H4 (cell line): Measurements from ENCODE around the gene CAPRIN2. TPM values are rescaled to one million over a fixed set of nuclear protein-coding genes. Genes with fewer than 3 reads are reported as not detected.
A peak's percentile ranks its signal among the peaks of the same experiment; 100 is the strongest.

Source experiments
- DNase-seq: peaks from one replicate; pipeline ENCODE4 v3.0.0-alpha.2; 2015; ENCODE audit warnings: low spot score
- total RNA-seq: library from RNA; depleted of rRNA; stranded (reverse); fragments of >200 nt; shearing (Covaris generic); gene quantifications from 2 replicates; pipeline ENCODE4 v1.2.3, GENCODE V29; 2014

Gene CAPRIN2
- total RNA-seq, 1 experiment from 2014 or later = 7.1 TPM

- DNase-seq = no peak
Measured at GRCh38 chr12:30764251-30764650, 9.5 kb upstream of the CAPRIN2 start.

- no peak for DNase-seq
Measured at GRCh38 chr12:30763053-30763452, 8.3 kb upstream of the CAPRIN2 start.

GRCh38 chr12:30761730-30762129 is 7.0 kb upstream of the CAPRIN2 start:
- DNase-seq = no peak

- no peak for DNase-seq
Measured at GRCh38 chr12:30757316-30757715, 2.6 kb upstream of the CAPRIN2 start.

GRCh38 chr12:30756074-30756473 is 1.3 kb upstream of the CAPRIN2 start:
- DNase-seq = no peak

GRCh38 chr12:30755395-30755762 is 628 bp upstream of the CAPRIN2 start:
- no peak for DNase-seq

GRCh38 chr12:30754383-30754749 is 385 bp downstream of the CAPRIN2 start:
- no peak for DNase-seq

- DNase-seq = peak; percentile 11
Measured at GRCh38 chr12:30753751-30754382, 884 bp downstream of the CAPRIN2 start.

- DNase-seq = peak; percentile 39
Measured at GRCh38 chr12:30753233-30753632, 1.5 kb downstream of the CAPRIN2 start.

GRCh38 chr12:30752255-30752654 is 2.5 kb downstream of the CAPRIN2 start:
- no peak for DNase-seq

GRCh38 chr12:30748147-30748546 is 6.6 kb downstream of the CAPRIN2 start:
- DNase-seq = no peak

GRCh38 chr12:30746190-30746589 is 8.6 kb downstream of the CAPRIN2 start:
- DNase-seq = no peak

GRCh38 chr12:30744321-30744720 is 10.4 kb downstream of the CAPRIN2 start:
- DNase-seq = no peak

GRCh38 chr12:30740274-30740673 is 14.5 kb downstream of the CAPRIN2 start:
- DNase-seq = no peak

GRCh38 chr12:30739020-30739419 is 15.7 kb downstream of the CAPRIN2 start:
- no peak for DNase-seq

GRCh38 chr12:30732954-30733637 is 21.7 kb downstream of the CAPRIN2 start:
- no peak for DNase-seq

- no peak for DNase-seq
Measured at GRCh38 chr12:30730011-30730410, 24.7 kb downstream of the CAPRIN2 start.

- no peak for DNase-seq
Measured at GRCh38 chr12:30729547-30729946, 25.2 kb downstream of the CAPRIN2 start.

- no peak for DNase-seq
Measured at GRCh38 chr12:30726647-30727046, 28.1 kb downstream of the CAPRIN2 start.

- DNase-seq = peak; percentile 11
Measured at GRCh38 chr12:30725739-30726138, 29.0 kb downstream of the CAPRIN2 start.

GRCh38 chr12:30719060-30719459 is 35.7 kb downstream of the CAPRIN2 start:
- peak; percentile 37 for DNase-seq

- no peak for DNase-seq
Measured at GRCh38 chr12:30707613-30708342, 47.0 kb downstream of the CAPRIN2 start.

- no peak for DNase-seq
Measured at GRCh38 chr12:30706476-30706875, 48.3 kb downstream of the CAPRIN2 start.
